SU-DHL-6 (cell line): ENCODE results near the gene NNAT.

Source experiments
- EZH2phosphoT487 ChIP-seq: fragments of 200-600 bp; sonication (generic), shearing (Covaris generic); conservative IDR thresholded peaks from 2 replicates; pipeline ENCODE4 v1.6.1; 2018; ENCODE audit warnings: mild to moderate bottlenecking, antibody characterized with exemption, low read length, moderate library complexity, mixed read lengths
- TF ChIP-seq, protein P1 (sequence below): fragments of 200-600 bp; sonication (generic); IDR thresholded peaks from one replicate; pipeline ENCODE4 v1.5.1; 2017; ENCODE audit warnings: antibody characterized with exemption, mild to moderate bottlenecking, low read length, moderate library complexity; ENCODE audit not compliant: insufficient read depth, poor library complexity, severe bottlenecking

DNA sequence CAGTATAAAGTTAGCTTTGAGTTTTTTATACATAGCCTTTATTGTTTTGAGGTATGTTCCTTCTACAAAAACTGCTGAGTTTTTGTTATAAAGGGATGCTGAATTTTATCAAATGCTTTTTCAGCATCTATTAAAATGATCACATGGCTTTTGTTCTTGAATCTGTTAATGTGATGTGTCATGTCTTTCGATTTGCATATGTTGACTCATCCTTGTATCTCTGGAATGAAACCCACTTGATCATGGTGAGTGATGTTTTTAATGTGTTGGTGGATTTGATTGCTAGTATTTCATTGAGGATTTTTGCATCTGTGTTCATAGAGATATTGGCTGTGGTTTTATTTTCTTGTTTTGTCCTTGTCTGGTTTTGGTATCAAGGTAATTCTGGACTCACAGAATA, 31.4 kb downstream of the NNAT start:
- TF ChIP-seq, protein P1, sequence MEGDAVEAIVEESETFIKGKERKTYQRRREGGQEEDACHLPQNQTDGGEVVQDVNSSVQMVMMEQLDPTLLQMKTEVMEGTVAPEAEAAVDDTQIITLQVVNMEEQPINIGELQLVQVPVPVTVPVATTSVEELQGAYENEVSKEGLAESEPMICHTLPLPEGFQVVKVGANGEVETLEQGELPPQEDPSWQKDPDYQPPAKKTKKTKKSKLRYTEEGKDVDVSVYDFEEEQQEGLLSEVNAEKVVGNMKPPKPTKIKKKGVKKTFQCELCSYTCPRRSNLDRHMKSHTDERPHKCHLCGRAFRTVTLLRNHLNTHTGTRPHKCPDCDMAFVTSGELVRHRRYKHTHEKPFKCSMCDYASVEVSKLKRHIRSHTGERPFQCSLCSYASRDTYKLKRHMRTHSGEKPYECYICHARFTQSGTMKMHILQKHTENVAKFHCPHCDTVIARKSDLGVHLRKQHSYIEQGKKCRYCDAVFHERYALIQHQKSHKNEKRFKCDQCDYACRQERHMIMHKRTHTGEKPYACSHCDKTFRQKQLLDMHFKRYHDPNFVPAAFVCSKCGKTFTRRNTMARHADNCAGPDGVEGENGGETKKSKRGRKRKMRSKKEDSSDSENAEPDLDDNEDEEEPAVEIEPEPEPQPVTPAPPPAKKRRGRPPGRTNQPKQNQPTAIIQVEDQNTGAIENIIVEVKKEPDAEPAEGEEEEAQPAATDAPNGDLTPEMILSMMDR: no peak
- TF ChIP-seq EZH2phosphoT487: no peak
